ENCODE measurements around the gene RAB30.

DNA sequence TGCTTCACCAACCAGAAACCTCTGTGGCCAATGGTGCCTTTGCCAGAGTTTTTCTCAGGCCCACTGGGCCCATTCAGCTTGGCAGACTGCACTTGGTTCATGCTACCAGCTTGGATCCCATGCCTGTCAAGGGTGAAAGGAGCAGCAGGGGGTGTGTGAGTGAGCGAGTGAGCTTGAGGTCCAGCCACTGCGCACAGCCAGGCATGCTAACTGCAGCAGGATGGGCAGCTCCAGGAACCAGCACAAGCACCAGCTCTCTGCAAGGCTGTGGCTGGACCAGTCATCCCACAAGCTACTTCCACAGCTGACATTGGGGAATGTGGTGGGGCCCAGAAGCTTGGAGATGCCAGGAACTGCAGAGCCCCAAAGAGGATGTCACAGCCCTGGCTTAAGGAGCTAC is 129.3 kb downstream of the RAB30 start:
- TF ChIP-seq, protein P1, sequence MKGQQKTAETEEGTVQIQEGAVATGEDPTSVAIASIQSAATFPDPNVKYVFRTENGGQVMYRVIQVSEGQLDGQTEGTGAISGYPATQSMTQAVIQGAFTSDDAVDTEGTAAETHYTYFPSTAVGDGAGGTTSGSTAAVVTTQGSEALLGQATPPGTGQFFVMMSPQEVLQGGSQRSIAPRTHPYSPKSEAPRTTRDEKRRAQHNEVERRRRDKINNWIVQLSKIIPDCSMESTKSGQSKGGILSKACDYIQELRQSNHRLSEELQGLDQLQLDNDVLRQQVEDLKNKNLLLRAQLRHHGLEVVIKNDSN (IDR thresholded peaks at IDR 0.05), result no peak
- TF ChIP-seq EP300 (IDR thresholded peaks at IDR 0.05; ENCODE audit: borderline replicate concordance) (no peak), RAD21 (IDR thresholded peaks at IDR 0.05; ENCODE audit: low read depth) (no peak), TEAD4 (IDR thresholded peaks at IDR 0.05) (no peak), CREB1 (IDR thresholded peaks at IDR 0.05; ENCODE audit: low read depth) (no peak), TCF12 (IDR thresholded peaks at IDR 0.05; ENCODE audit: low read depth) (no peak), CEBPB (IDR thresholded peaks at IDR 0.05) (no peak)
- TF ChIP-seq, protein P2, sequence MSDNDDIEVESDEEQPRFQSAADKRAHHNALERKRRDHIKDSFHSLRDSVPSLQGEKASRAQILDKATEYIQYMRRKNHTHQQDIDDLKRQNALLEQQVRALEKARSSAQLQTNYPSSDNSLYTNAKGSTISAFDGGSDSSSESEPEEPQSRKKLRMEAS (IDR thresholded peaks at IDR 0.05), result no peak

All from Ishikawa (cell line).